WTC11 (cell line): ENCODE results near the gene SPRED2.

Source experiments
- E2F5 ChIP-seq: sonication (generic); formaldehyde crosslinking; IDR thresholded peaks from 2 replicates; pipeline ENCODE4 v1.8.1; 2022; ENCODE audit warnings: mild to moderate bottlenecking, moderate library complexity, missing genetic modification reagents
- ESRRA ChIP-seq: sonication (generic); formaldehyde crosslinking; IDR thresholded peaks from 2 replicates; pipeline ENCODE4 v1.8.1; 2022; ENCODE audit warnings: mild to moderate bottlenecking, missing genetic modification reagents, borderline replicate concordance
- ETV6 ChIP-seq: sonication (generic); formaldehyde crosslinking; IDR thresholded peaks from 2 replicates; pipeline ENCODE4 v1.8.1; 2022; ENCODE audit warnings: mild to moderate bottlenecking, missing genetic modification reagents
- FOXJ3 ChIP-seq: sonication (generic); formaldehyde crosslinking; IDR thresholded peaks from 2 replicates; pipeline ENCODE4 v1.9.0; 2021; ENCODE audit warnings: missing genetic modification reagents, mild to moderate bottlenecking, borderline replicate concordance
- IRF2 ChIP-seq: sonication (generic); formaldehyde crosslinking; IDR thresholded peaks from 2 replicates; pipeline ENCODE4 v1.8.0; 2022; ENCODE audit warnings: low read depth, missing genetic modification reagents, borderline replicate concordance
- MAX ChIP-seq: sonication (generic); formaldehyde crosslinking; IDR thresholded peaks from 2 replicates; pipeline ENCODE4 v1.8.0; 2022; ENCODE audit warnings: mild to moderate bottlenecking, missing genetic modification reagents
- TEAD4 ChIP-seq: sonication (generic); formaldehyde crosslinking; IDR thresholded peaks from 2 replicates; pipeline ENCODE4 v1.8.0; 2022; ENCODE audit warnings: mild to moderate bottlenecking, missing genetic modification reagents
- ZNF317 ChIP-seq: sonication (generic); formaldehyde crosslinking; IDR thresholded peaks from 2 replicates; pipeline ENCODE4 v1.8.1; 2023; ENCODE audit warnings: low read depth, mild to moderate bottlenecking, moderate library complexity, missing genetic modification reagents, borderline replicate concordance
- TF ChIP-seq, protein P1 (sequence below): fragments of 200-600 bp; IDR thresholded peaks from 2 replicates; pipeline ENCODE4 v1.8.0; 2022; ENCODE audit warnings: antibody characterized with exemption
- TF ChIP-seq, protein P2 (sequence below): sonication (generic); formaldehyde crosslinking; IDR thresholded peaks from 2 replicates; pipeline ENCODE4 v1.8.1; 2023; ENCODE audit warnings: mild to moderate bottlenecking, missing genetic modification reagents, moderate library complexity
- TF ChIP-seq, protein P3 (sequence below): sonication (generic); formaldehyde crosslinking; IDR thresholded peaks from 2 replicates; pipeline ENCODE4 v1.8.1; 2023; ENCODE audit warnings: mild to moderate bottlenecking, moderate library complexity, missing genetic modification reagents
- TF ChIP-seq, protein P4 (sequence below): fragments of 250-450 bp; sonication (Bioruptor Pico); IDR thresholded peaks from 2 replicates; pipeline ENCODE4 v1.9.0; 2021; ENCODE audit warnings: moderate library complexity, mild to moderate bottlenecking, inconsistent platforms, borderline replicate concordance

DNA sequence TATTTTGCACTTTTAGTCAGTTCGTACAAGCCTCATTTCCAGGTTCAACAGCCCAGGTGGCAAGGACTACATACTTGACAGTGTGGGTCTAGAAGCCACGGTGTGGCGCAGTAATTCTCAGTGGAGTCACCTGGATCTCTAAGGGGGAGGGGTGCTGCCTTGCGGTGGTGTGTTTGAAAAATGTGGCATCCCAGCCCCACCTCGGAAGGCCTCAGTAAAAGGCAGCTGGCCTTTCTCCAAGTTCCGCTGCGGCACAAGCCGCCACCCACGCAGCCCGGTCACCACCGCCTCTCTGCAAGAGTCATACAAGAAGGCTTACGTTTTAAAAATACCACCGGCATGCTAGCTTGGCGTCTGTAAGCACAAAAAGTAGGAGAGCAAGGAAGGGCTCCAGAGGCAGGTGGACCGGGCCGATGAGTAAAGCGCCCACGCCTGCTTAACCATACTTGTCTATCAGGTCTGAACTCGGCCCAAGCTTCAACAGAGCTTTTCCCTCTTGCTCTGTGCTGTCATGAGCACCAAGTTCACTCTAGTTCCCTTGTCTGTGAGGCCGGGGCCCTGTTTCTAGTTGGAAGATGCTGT, 49.5 kb downstream of the SPRED2 start:
- TF ChIP-seq, protein P1, sequence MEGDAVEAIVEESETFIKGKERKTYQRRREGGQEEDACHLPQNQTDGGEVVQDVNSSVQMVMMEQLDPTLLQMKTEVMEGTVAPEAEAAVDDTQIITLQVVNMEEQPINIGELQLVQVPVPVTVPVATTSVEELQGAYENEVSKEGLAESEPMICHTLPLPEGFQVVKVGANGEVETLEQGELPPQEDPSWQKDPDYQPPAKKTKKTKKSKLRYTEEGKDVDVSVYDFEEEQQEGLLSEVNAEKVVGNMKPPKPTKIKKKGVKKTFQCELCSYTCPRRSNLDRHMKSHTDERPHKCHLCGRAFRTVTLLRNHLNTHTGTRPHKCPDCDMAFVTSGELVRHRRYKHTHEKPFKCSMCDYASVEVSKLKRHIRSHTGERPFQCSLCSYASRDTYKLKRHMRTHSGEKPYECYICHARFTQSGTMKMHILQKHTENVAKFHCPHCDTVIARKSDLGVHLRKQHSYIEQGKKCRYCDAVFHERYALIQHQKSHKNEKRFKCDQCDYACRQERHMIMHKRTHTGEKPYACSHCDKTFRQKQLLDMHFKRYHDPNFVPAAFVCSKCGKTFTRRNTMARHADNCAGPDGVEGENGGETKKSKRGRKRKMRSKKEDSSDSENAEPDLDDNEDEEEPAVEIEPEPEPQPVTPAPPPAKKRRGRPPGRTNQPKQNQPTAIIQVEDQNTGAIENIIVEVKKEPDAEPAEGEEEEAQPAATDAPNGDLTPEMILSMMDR: no peak
- TF ChIP-seq, protein P2, sequence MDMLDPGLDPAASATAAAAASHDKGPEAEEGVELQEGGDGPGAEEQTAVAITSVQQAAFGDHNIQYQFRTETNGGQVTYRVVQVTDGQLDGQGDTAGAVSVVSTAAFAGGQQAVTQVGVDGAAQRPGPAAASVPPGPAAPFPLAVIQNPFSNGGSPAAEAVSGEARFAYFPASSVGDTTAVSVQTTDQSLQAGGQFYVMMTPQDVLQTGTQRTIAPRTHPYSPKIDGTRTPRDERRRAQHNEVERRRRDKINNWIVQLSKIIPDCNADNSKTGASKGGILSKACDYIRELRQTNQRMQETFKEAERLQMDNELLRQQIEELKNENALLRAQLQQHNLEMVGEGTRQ (CRISPR knock-in tag): no peak
- TF ChIP-seq ETV6 (CRISPR knock-in tag): no peak
- no peak for TF ChIP-seq E2F5
- TF ChIP-seq, protein P3, sequence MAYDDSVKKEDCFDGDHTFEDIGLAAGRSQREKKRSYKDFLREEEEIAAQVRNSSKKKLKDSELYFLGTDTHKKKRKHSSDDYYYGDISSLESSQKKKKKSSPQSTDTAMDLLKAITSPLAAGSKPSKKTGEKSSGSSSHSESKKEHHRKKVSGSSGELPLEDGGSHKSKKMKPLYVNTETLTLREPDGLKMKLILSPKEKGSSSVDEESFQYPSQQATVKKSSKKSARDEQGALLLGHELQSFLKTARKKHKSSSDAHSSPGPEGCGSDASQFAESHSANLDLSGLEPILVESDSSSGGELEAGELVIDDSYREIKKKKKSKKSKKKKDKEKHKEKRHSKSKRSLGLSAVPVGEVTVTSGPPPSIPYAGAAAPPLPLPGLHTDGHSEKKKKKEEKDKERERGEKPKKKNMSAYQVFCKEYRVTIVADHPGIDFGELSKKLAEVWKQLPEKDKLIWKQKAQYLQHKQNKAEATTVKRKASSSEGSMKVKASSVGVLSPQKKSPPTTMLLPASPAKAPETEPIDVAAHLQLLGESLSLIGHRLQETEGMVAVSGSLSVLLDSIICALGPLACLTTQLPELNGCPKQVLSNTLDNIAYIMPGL (CRISPR knock-in tag): no peak
- no peak for TF ChIP-seq ESRRA (CRISPR knock-in tag)
- no peak for TF ChIP-seq FOXJ3 (CRISPR knock-in tag)
- no peak for TF ChIP-seq IRF2
- TF ChIP-seq, protein P4, sequence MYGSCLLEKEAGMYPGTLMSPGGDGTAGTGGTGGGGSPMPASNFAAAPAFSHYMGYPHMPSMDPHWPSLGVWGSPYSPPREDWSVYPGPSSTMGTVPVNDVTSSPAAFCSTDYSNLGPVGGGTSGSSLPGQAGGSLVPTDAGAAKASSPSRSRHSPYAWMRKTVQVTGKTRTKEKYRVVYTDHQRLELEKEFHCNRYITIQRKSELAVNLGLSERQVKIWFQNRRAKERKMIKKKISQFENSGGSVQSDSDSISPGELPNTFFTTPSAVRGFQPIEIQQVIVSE (CRISPR knock-in tag): no peak
- no peak for TF ChIP-seq MAX (CRISPR knock-in tag)
- TF ChIP-seq ZNF317 (CRISPR knock-in tag): no peak
- no peak for TF ChIP-seq TEAD4 (CRISPR knock-in tag)
